Lower lobe of right lung (tissue), 2 donors: ENCODE data around the gene FAM229A. TPM values are rescaled to one million over a fixed set of nuclear protein-coding genes. Genes with fewer than 3 reads are reported as not detected.

Experiments
- ATAC-seq, 2 donors: fragments of 200-7000 bp; cut with Tn5 transposase; one replicate each; pipeline ENCODE4 v1.9.1; 2020 to 2022; ENCODE audit warnings: mild to moderate bottlenecking in 2 of 2, moderate library complexity in 2 of 2
- DNase-seq: peaks from one replicate; pipeline ENCODE4 v3.0.0-alpha.2; 2020
- H3K27ac ChIP-seq: fragments of 200-600 bp; one replicate; pipeline ENCODE4 v1.8.0; 2022
- H3K27me3 ChIP-seq: fragments of 200-600 bp; one replicate; pipeline ENCODE4 v1.8.0; 2022; ENCODE audit warnings: low read depth
- H3K36me3 ChIP-seq: fragments of 200-600 bp; one replicate; pipeline ENCODE4 v1.8.0; 2022; ENCODE audit warnings: mild to moderate bottlenecking
- H3K4me1 ChIP-seq: fragments of 200-600 bp; one replicate; pipeline ENCODE4 v1.8.0; 2022
- H3K4me3 ChIP-seq: fragments of 200-600 bp; one replicate; pipeline ENCODE4 v1.8.0; 2022; ENCODE audit warnings: mild to moderate bottlenecking
- H3K9me3 ChIP-seq: fragments of 200-600 bp; one replicate; pipeline ENCODE4 v1.8.0; 2022
- intact Hi-C: fragments of 100-400 bp; cut with DNase I; formaldehyde crosslinking; loops from one replicate; pipeline ENCODE4 v1.11.0; 2022
- total RNA-seq: library from RNA; stranded (reverse); fragmentation: NEBNext Ultra II Directional; extraction: Animal tissue kit (Norgen Biotek cat#: 25700); gene quantifications from one replicate; pipeline ENCODE4 v1.2.1, GENCODE V29; 2021
- TF ChIP-seq, protein P1 (sequence below): fragments of 200-600 bp; IDR thresholded peaks from one replicate; pipeline ENCODE4 v1.8.0; 2022; ENCODE audit warnings: antibody characterized with exemption, mild to moderate bottlenecking
- donor health status: DM: no; HTN: yes; CAD: no; lungs with severe emphysema.

The FAM229A gene
- total RNA-seq, 1 donor from 2014 or later = 9.7 TPM

DNA sequence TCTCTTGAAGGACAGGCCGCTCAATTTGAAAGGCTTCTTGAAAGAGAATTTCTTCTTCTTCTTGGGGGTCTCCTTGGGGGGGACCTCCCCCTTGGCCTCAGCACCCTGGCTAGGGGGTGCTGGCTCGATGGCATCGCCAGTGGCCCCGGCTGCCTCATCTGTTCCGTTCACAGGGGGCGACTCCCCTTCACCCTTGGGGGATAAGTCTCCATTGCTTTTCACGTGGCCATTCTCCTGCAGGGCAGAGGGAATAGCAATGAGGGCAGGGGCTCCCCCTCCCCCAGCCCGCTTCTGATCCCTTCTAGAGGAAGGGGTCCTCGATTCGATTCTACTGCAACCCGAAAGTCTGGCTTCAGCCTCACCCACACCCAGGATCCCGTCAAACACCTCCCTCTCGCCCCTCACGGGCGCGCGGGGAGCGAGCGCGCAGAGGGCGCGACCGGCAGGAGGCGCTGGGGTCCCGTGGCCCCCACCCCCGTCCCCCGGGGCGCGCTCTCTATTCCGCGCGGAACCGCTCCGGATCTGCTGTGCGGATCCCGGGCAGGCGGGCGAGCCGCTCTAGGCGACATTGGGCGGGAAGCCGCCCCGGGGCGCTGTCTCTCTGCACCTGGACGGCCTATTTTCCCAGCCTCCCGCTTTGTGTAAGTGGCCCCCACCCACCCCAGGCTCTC, 27.3 kb downstream of the FAM229A start:
- intact Hi-C loops = no loop called here
- ATAC-seq (peak; percentile 53 to 69), DNase-seq (peak; percentile 71)
- Histone ChIP-seq H3K4me3 (peak overlapping the region; percentile 63), H3K27me3 (no peaks in the 10 kb centered on the region), H3K36me3 (peaks cover 32% of the 10 kb centered on the region), H3K9me3 (no peaks in the 10 kb centered on the region), H3K4me1 (peaks cover 63% of the 10 kb centered on the region), H3K27ac (peak overlapping the region; percentile 60)
- TF ChIP-seq, protein P1, sequence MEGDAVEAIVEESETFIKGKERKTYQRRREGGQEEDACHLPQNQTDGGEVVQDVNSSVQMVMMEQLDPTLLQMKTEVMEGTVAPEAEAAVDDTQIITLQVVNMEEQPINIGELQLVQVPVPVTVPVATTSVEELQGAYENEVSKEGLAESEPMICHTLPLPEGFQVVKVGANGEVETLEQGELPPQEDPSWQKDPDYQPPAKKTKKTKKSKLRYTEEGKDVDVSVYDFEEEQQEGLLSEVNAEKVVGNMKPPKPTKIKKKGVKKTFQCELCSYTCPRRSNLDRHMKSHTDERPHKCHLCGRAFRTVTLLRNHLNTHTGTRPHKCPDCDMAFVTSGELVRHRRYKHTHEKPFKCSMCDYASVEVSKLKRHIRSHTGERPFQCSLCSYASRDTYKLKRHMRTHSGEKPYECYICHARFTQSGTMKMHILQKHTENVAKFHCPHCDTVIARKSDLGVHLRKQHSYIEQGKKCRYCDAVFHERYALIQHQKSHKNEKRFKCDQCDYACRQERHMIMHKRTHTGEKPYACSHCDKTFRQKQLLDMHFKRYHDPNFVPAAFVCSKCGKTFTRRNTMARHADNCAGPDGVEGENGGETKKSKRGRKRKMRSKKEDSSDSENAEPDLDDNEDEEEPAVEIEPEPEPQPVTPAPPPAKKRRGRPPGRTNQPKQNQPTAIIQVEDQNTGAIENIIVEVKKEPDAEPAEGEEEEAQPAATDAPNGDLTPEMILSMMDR = peak; percentile 78

DNA sequence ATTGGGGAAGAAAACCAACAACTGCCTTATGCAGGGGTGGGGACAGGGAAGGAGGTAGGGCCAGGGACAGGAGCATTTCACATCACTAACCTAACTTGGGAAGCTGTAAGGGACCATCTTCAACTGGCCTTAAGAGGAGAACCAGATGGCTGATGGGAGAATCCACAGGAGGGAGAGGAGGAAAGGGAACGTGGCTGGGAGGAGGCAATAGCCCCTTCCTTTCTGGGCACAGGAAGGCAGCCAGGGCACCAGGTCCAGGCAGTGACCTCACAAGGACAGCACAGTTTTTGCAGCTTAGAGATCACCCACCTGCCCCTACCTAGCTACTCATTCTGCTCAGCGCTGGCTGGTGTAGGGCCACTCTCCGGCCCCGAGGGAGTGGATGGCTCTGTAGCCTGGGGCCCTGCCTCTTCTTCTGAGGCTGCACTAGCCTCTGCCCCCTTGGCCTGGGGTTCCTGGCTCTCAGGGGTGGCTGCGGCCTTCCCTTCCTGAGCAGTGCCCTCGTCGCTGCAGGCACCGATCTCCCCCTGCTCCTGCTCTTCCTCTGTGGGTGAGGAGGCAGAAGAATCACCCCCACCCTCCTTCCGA, 27.9 kb downstream of the FAM229A start:
- intact Hi-C loops = no loop called here
- Histone ChIP-seq H3K4me3 (peak overlapping the region; percentile 63), H3K9me3 (no peaks in the 10 kb centered on the region), H3K4me1 (peaks cover 56% of the 10 kb centered on the region), H3K27ac (no peak overlapping the region), H3K36me3 (peaks cover 37% of the 10 kb centered on the region), H3K27me3 (no peaks in the 10 kb centered on the region)
- DNase-seq (no peak), ATAC-seq (no peak)
- TF ChIP-seq, protein P1 = no peak

- Histone ChIP-seq H3K4me1 (peaks cover 47% of the 10 kb centered on the region), H3K36me3 (peaks cover 47% of the 10 kb centered on the region), H3K27me3 (no peaks in the 10 kb centered on the region), H3K9me3 (no peaks in the 10 kb centered on the region), H3K27ac (no peak overlapping the region), H3K4me3 (no peak overlapping the region)
- TF ChIP-seq, protein P1 = no peak
- intact Hi-C loops = no loop called here
- no peak for ATAC-seq
- no peak for DNase-seq
Measured at GRCh38 chr1:32333251-32333963, 28.9 kb downstream of the FAM229A start.

GRCh38 chr1:32332290-32333079, 29.8 kb downstream of the FAM229A start:
- TF ChIP-seq, protein P1 = no peak
- peaks cover 38% of the 10 kb centered on the region for H3K4me1 ChIP-seq
- DNase-seq (no peak), ATAC-seq (no peak)
- H3K4me3 ChIP-seq = no peak overlapping the region
- no peaks in the 10 kb centered on the region for H3K9me3 ChIP-seq
- no peaks in the 10 kb centered on the region for H3K27me3 ChIP-seq
- H3K36me3 ChIP-seq = peaks cover 56% of the 10 kb centered on the region
- H3K27ac ChIP-seq = no peak overlapping the region
- intact Hi-C loops = no loop called here

GRCh38 chr1:32331549-32331948, 30.7 kb downstream of the FAM229A start:
- H3K9me3 ChIP-seq = no peaks in the 10 kb centered on the region
- peaks cover 28% of the 10 kb centered on the region for H3K4me1 ChIP-seq
- intact Hi-C loops = no loop called here
- H3K4me3 ChIP-seq = no peak overlapping the region
- H3K27me3 ChIP-seq = no peaks in the 10 kb centered on the region
- TF ChIP-seq, protein P1 = no peak
- H3K27ac ChIP-seq = no peak overlapping the region
- ATAC-seq = no peak
- DNase-seq = no peak
- peaks cover 65% of the 10 kb centered on the region for H3K36me3 ChIP-seq
